HEK293T (cell line): ENCODE measurements around the gene TBRG4.

Experiments
- ARNT ChIP-seq: fragments of 450-650 bp; IDR thresholded peaks from 2 replicates; pipeline ENCODE4 v1.6.1; 2017; ENCODE audit warnings: mild to moderate bottlenecking
- BHLHE40 ChIP-seq: fragments of 450-650 bp; IDR thresholded peaks from 2 replicates; pipeline ENCODE4 v1.6.1; 2016; ENCODE audit warnings: mild to moderate bottlenecking, moderate library complexity, borderline replicate concordance
- CTBP1 ChIP-seq: fragments of 450-650 bp; IDR thresholded peaks from 2 replicates; pipeline ENCODE4 v1.6.1; 2016; ENCODE audit warnings: borderline replicate concordance
- ELF4 ChIP-seq: fragments of 450-650 bp; IDR thresholded peaks from 2 replicates; pipeline ENCODE4 v1.6.1; 2017; ENCODE audit warnings: antibody characterized with exemption
- FOXK2 ChIP-seq: fragments of 450-650 bp; IDR thresholded peaks from 2 replicates; pipeline ENCODE4 v1.6.1; 2016; ENCODE audit warnings: mild to moderate bottlenecking
- FOXM1 ChIP-seq: fragments of 450-650 bp; IDR thresholded peaks from 2 replicates; pipeline ENCODE4 v1.6.1; 2017; ENCODE audit warnings: mild to moderate bottlenecking, borderline replicate concordance
- HDGF ChIP-seq: fragments of 450-650 bp; IDR thresholded peaks from 2 replicates; pipeline ENCODE4 v1.6.1; 2017; ENCODE audit warnings: antibody characterized with exemption, borderline replicate concordance
- L3MBTL2 ChIP-seq: fragments of 450-650 bp; conservative IDR thresholded peaks from 2 replicates; pipeline ENCODE4 v1.6.1; 2016; ENCODE audit warnings: mild to moderate bottlenecking
- LEF1 ChIP-seq: fragments of 450-650 bp; IDR thresholded peaks from 2 replicates; pipeline ENCODE4 v1.6.1; 2017; ENCODE audit warnings: mild to moderate bottlenecking, borderline replicate concordance
- SUZ12 ChIP-seq: fragments of 450-650 bp; IDR thresholded peaks from 2 replicates; pipeline ENCODE4 v1.6.1; 2016; ENCODE audit warnings: mild to moderate bottlenecking
- TARDBP ChIP-seq: fragments of 450-650 bp; IDR thresholded peaks from 2 replicates; pipeline ENCODE4 v1.6.1; 2016
- ZNF384 ChIP-seq: fragments of 450-650 bp; IDR thresholded peaks from 2 replicates; pipeline ENCODE4 v1.6.1; 2016
- TF ChIP-seq, protein P1 (sequence below): fragments of 450-650 bp; IDR thresholded peaks from 2 replicates; pipeline ENCODE4 v1.6.1; 2016

DNA sequence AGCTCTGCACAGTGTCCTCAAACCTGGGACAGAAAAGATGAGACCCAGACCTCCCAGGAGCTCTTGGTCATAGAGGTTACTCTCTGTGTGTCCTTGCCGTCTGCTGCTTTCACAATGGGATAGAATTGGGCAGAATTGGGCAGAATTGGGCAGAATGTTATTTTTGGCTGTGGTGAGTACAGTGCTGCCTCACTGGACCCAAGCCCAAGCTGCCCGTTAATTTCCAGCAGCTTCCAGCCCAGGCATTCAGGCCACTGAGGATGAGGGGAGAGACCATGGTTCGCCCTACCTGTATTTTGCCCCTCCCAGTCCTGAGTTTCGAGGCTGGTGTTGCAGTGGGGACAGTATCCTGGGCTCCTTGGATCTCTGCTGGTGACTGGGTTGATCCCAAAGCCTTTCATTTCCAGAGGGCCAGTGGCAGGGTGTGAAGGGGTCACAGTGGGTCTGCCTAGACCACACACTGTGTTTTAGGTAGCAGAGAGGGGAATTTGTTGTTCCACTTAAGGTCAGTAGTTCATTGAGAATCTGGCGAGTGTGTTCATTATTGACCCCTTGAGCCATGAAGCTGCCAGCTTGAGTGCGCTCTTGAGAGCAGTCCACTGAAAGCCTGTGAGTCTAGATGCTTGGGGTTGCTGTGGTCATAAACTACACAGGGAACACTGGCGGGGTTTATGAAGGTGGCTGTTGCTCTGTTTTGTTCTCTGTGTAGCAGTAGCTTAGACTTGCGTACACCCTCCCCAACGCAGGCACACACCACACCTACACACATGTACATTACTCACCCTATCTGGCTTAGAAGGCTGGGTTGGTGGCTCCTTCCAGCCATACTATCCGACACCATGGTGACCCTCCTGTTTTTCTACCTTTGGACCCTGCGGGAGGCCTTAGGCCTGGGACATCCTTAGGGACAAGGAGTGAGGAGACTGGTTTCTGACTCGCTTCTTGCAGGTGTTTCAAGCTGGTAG is 46.2 kb downstream of the TBRG4 start:
- TF ChIP-seq BHLHE40, result no peak
- no peak for TF ChIP-seq HDGF
- TF ChIP-seq FOXK2, result no peak
- TF ChIP-seq ZNF384, result no peak
- TF ChIP-seq FOXM1, result no peak
- TF ChIP-seq SUZ12, result no peak
- TF ChIP-seq ELF4, result no peak
- no peak for TF ChIP-seq CTBP1
- no peak for TF ChIP-seq ARNT
- no peak for TF ChIP-seq TARDBP
- TF ChIP-seq, protein P1, sequence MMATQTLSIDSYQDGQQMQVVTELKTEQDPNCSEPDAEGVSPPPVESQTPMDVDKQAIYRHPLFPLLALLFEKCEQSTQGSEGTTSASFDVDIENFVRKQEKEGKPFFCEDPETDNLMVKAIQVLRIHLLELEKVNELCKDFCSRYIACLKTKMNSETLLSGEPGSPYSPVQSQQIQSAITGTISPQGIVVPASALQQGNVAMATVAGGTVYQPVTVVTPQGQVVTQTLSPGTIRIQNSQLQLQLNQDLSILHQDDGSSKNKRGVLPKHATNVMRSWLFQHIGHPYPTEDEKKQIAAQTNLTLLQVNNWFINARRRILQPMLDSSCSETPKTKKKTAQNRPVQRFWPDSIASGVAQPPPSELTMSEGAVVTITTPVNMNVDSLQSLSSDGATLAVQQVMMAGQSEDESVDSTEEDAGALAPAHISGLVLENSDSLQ, result no peak
- TF ChIP-seq LEF1, result no peak
- no peak for TF ChIP-seq L3MBTL2
